ENCODE results near the gene TBX1.
"Not testable (repeated sequence)": the region's sequence is repeated elsewhere in the genome, so short reads cannot be mapped to it uniquely, and the experiment has no call there.

Gene TBX1

GRCh38 chr22:19723983-19724827 lies 36.4 kb upstream of the TBX1 start:
- Histone ChIP-seq H4K20me1 (ENCODE audit: insufficient read depth, low read length) (no peaks in the 10 kb centered on the region), H3K36me3 (ENCODE audit: insufficient read depth, low read length) (no peaks in the 10 kb centered on the region), H3K27me3 (ENCODE audit: insufficient read depth, low read length, poor library complexity) (no peaks in the 10 kb centered on the region), H3K4me3 (ENCODE audit: low read depth in 1 of 2, low read length in 2 of 2) (no peak overlapping the region), H3K9me3 (ENCODE audit: insufficient read depth, low read length, severe bottlenecking) (no peaks in the 10 kb centered on the region), H3K27ac (ENCODE audit: low read length) (no peak overlapping the region), H3K9ac (ENCODE audit: low read depth, low read length) (no peak overlapping the region), H3K4me2 (ENCODE audit: insufficient read depth, low read length) (no peak overlapping the region), H2AFZ (ENCODE audit: low read depth, low read length) (no peak overlapping the region), H3K4me1 (ENCODE audit: insufficient read depth, low read length) (peaks cover under 1% of the 10 kb centered on the region), H3K79me2 (ENCODE audit: insufficient read depth, low read length) (no peaks in the 10 kb centered on the region)
- ATAC-seq (ENCODE audit: insufficient read depth, low read depth) (no peak), DNase-seq (no peak)
- TF ChIP-seq CTCF (IDR thresholded peaks at IDR 0.05; ENCODE audit: borderline replicate concordance, extremely low read depth, low read length, poor library complexity, severe bottlenecking) (no peak), EZH2 (IDR thresholded peaks at IDR 0.05; ENCODE audit: borderline replicate concordance, low read depth, low read length, severe bottlenecking) (no peak)

GRCh38 chr22:19724927-19725661 lies 35.5 kb upstream of the TBX1 start:
- Histone ChIP-seq H3K4me3 (ENCODE audit: low read depth in 1 of 2, low read length in 2 of 2) (no peak overlapping the region), H3K4me2 (ENCODE audit: insufficient read depth, low read length) (no peak overlapping the region)
- TF ChIP-seq CTCF (IDR thresholded peaks at IDR 0.05; ENCODE audit: borderline replicate concordance, extremely low read depth, low read length, poor library complexity, severe bottlenecking) (no peak), EZH2 (IDR thresholded peaks at IDR 0.05; ENCODE audit: borderline replicate concordance, low read depth, low read length, severe bottlenecking) (no peak)

GRCh38 chr22:19726064-19726788 lies 34.4 kb upstream of the TBX1 start:
- not testable (repeated sequence) for H4K20me1 ChIP-seq (ENCODE audit: insufficient read depth, low read length); H3K9me3 ChIP-seq (ENCODE audit: insufficient read depth, low read length, severe bottlenecking); H3K27ac ChIP-seq (ENCODE audit: low read length); H3K4me2 ChIP-seq (ENCODE audit: insufficient read depth, low read length); H3K27me3 ChIP-seq (ENCODE audit: insufficient read depth, low read length, poor library complexity); H3K79me2 ChIP-seq (ENCODE audit: insufficient read depth, low read length); ATAC-seq (ENCODE audit: insufficient read depth, low read depth); H3K4me3 ChIP-seq (ENCODE audit: low read depth in 1 of 2, low read length in 2 of 2); H3K36me3 ChIP-seq (ENCODE audit: insufficient read depth, low read length); H3K9ac ChIP-seq (ENCODE audit: low read depth, low read length); H2AFZ ChIP-seq (ENCODE audit: low read depth, low read length); DNase-seq
- peaks cover 12% of the 10 kb centered on the region for H3K4me1 ChIP-seq (ENCODE audit: insufficient read depth, low read length)

More at GRCh38 chr22:19724927-19725661, 35.5 kb upstream of the TBX1 start:
- Histone ChIP-seq H3K9ac (ENCODE audit: low read depth, low read length) (no peak overlapping the region), H3K9me3 (ENCODE audit: insufficient read depth, low read length, severe bottlenecking) (no peaks in the 10 kb centered on the region), H3K79me2 (ENCODE audit: insufficient read depth, low read length) (no peaks in the 10 kb centered on the region), H3K27ac (ENCODE audit: low read length) (no peak overlapping the region), H3K27me3 (ENCODE audit: insufficient read depth, low read length, poor library complexity) (no peaks in the 10 kb centered on the region), H2AFZ (ENCODE audit: low read depth, low read length) (no peak overlapping the region), H3K36me3 (ENCODE audit: insufficient read depth, low read length) (no peaks in the 10 kb centered on the region), H3K4me1 (ENCODE audit: insufficient read depth, low read length) (peaks cover under 1% of the 10 kb centered on the region; the same call in 1 of the 2 replicates), H4K20me1 (ENCODE audit: insufficient read depth, low read length) (no peaks in the 10 kb centered on the region)
- DNase-seq (no peak), ATAC-seq (ENCODE audit: insufficient read depth, low read depth) (no peak)

All from DND-41 (cell line).